OCI-LY7 (cell line): ENCODE data around the gene LRP10. TPM values are rescaled to one million over a fixed set of nuclear protein-coding genes. Genes with fewer than 3 reads are reported as not detected.
A peak's percentile ranks its signal among the peaks of the same experiment; 100 is the strongest.

ENCODE experiments used
- BruUV-seq: library from RNA; stranded (reverse); fragments of 400-500 nt; replicated peaks from 2 replicates; lab custom pipeline; 2021; lab: Mats Ljungman, UMichigan
- CTCF ChIA-PET: fragments of 300-600 bp; sonication (Branson Sonifier 250); formaldehyde crosslinking; loops from one replicate; lab custom pipeline; 2022; ENCODE audit warnings: antibody characterized with exemption; ENCODE audit not compliant: unreplicated experiment; lab: Charles Lee
- POLR2A ChIA-PET: fragments of 300-600 bp; sonication (Branson Sonifier 250); formaldehyde crosslinking; loops from one replicate; lab custom pipeline; 2022; ENCODE audit warnings: antibody characterized with exemption; lab: Charles Lee
- DNase-seq: peaks from one replicate; pipeline ENCODE4 v3.0.0-alpha.2; 2015; ENCODE audit warnings: low spot score
- H2AFZ ChIP-seq: fragments of 200-600 bp; sonication (generic), shearing (Covaris generic); 2 replicates; pipeline ENCODE4 v1.6.1; 2014; ENCODE audit warnings: mild to moderate bottlenecking, antibody characterized with exemption, low read length, moderate library complexity
- H3K27ac ChIP-seq: fragments of 200-600 bp; sonication (generic); 2 replicates; pipeline ENCODE4 v1.5.1; 2014; ENCODE audit warnings: mixed run types, low read depth, mild to moderate bottlenecking, moderate library complexity, low read length, inconsistent platforms; ENCODE audit not compliant: poor library complexity, severe bottlenecking
- H3K36me3 ChIP-seq: fragments of 200-600 bp; sonication (generic); 2 replicates; pipeline ENCODE4 v1.6.1; 2014; ENCODE audit warnings: mild to moderate bottlenecking, antibody characterized with exemption, low read length, moderate library complexity, mixed read lengths; ENCODE audit not compliant: insufficient read depth
- H3K4me1 ChIP-seq: fragments of 200-600 bp; sonication (generic); 2 replicates; pipeline ENCODE4 v1.5.1; 2014; ENCODE audit warnings: mild to moderate bottlenecking, low read length; ENCODE audit not compliant: insufficient read depth, poor library complexity, severe bottlenecking
- H3K4me2 ChIP-seq: fragments of 200-600 bp; sonication (generic); 2 replicates; pipeline ENCODE4 v1.6.1; 2014; ENCODE audit warnings: mild to moderate bottlenecking, low read length
- H3K4me3 ChIP-seq: fragments of 200-600 bp; sonication (generic); 2 replicates; pipeline ENCODE4 v1.5.1; 2014; ENCODE audit warnings: mild to moderate bottlenecking, low read depth, low read length; ENCODE audit not compliant: poor library complexity, severe bottlenecking
- H3K79me2 ChIP-seq: fragments of 200-600 bp; sonication (generic); 2 replicates; pipeline ENCODE4 v1.6.1; 2016; ENCODE audit warnings: low read depth, mild to moderate bottlenecking, low read length, moderate library complexity, mixed read lengths; ENCODE audit not compliant: insufficient read depth
- H3K9me2 ChIP-seq: fragments of 200-600 bp; sonication (generic); 2 replicates; pipeline ENCODE4 v1.6.1; 2016; ENCODE audit warnings: mild to moderate bottlenecking, low read length, mixed read lengths; ENCODE audit not compliant: insufficient read depth
- H3K9me3 ChIP-seq: fragments of 200-600 bp; sonication (generic); 2 replicates; pipeline ENCODE4 v1.6.1; 2014; ENCODE audit warnings: mild to moderate bottlenecking, mixed run types, low read length, mixed read lengths
- H4K20me1 ChIP-seq: fragments of 200-600 bp; sonication (generic); 2 replicates; pipeline ENCODE4 v1.6.1; 2014; ENCODE audit warnings: mild to moderate bottlenecking, antibody characterized with exemption, low read length, moderate library complexity, mixed read lengths; ENCODE audit not compliant: insufficient read depth
- CTCF ChIP-seq: fragments of 200-600 bp; sonication (generic); conservative IDR thresholded peaks from 2 replicates; pipeline ENCODE4 v1.5.1; 2014; ENCODE audit warnings: mild to moderate bottlenecking, antibody characterized with exemption, low read length, moderate library complexity, mixed read lengths
- EZH2phosphoT487 ChIP-seq: fragments of 200-600 bp; sonication (generic); IDR thresholded peaks from 2 replicates; pipeline ENCODE4 v1.6.1; 2018; ENCODE audit warnings: low read depth, borderline replicate concordance, mild to moderate bottlenecking, mixed run types, antibody characterized with exemption, low read length, moderate library complexity, mixed read lengths
- intact Hi-C: fragments of 100-400 bp; cut with micrococcal nuclease; formaldehyde crosslinking; loops from one replicate; pipeline ENCODE4 v1.10.0; 2022; ENCODE audit not compliant: unreplicated experiment
- total RNA-seq, 2 experiments: library from RNA; depleted of rRNA in 1 of 2; stranded (reverse); fragments of >200 nt in 1 of 2; shearing (Covaris generic) in 1 of 2; gene quantifications; 2 replicates each; pipeline ENCODE4 v1.2.3, GENCODE V29; 2014 to 2022

LRP10 gene
- total RNA-seq, 2 experiments from 2014 or later, result 25.5 to 55.1 TPM

- Histone ChIP-seq H3K4me1 (peaks cover 9% of the 10 kb centered on the region), H3K4me2 (no peak overlapping the region), H3K9me3 (no peaks in the 10 kb centered on the region), H3K9me2 (no peaks in the 10 kb centered on the region), H3K36me3 (no peaks in the 10 kb centered on the region), H3K4me3 (no peak overlapping the region), H3K79me2 (no peaks in the 10 kb centered on the region), H2AFZ (no peak overlapping the region), H4K20me1 (no peaks in the 10 kb centered on the region), H3K27ac (no peak overlapping the region)
- ChIA-PET POLR2A (interaction anchor here (0.6 to 2.2 kb wide), 4 partner anchors 14 to 62 kb away, joined by 3 to 9 read pairs (median 4); partner anchors contain the start of gene MRPL52), CTCF (no interaction called here)
- DNase-seq, result no peak
- intact Hi-C loops, result no loop called here
- TF ChIP-seq EZH2phosphoT487, result no peak
- peak; percentile 59 for TF ChIP-seq CTCF
- BruUV-seq, result no TSS peak
These were observed 23.7 kb upstream of the LRP10 start for GRCh38 chr14:22847661-22848341.

- POLR2A ChIA-PET, result interaction anchor here (0.6 to 2.2 kb wide), 7 partner anchors 15 to 175 kb away, joined by 3 to 9 read pairs (median 3); partner anchors contain the start of gene MRPL52
- Histone ChIP-seq H3K36me3 (no peaks in the 10 kb centered on the region), H3K9me3 (no peaks in the 10 kb centered on the region), H4K20me1 (no peaks in the 10 kb centered on the region), H3K9me2 (no peaks in the 10 kb centered on the region), H3K27ac (no peak overlapping the region), H3K4me2 (no peak overlapping the region), H2AFZ (no peak overlapping the region), H3K4me1 (peaks cover 16% of the 10 kb centered on the region), H3K4me3 (no peak overlapping the region), H3K79me2 (no peaks in the 10 kb centered on the region)
- CTCF ChIA-PET, result no interaction called here
- DNase-seq, result no peak
- TF ChIP-seq EZH2phosphoT487, result no peak
- no peak for TF ChIP-seq CTCF
- intact Hi-C loops, result no loop called here
- BruUV-seq, result no TSS peak
These were observed 23.0 kb upstream of the LRP10 start for GRCh38 chr14:22848351-22849164.
